ENCODE data around the gene SFMBT1. TPM values are rescaled to one million over a fixed set of nuclear protein-coding genes. Genes with fewer than 3 reads are reported as not detected.

The SFMBT1 gene, protein sequence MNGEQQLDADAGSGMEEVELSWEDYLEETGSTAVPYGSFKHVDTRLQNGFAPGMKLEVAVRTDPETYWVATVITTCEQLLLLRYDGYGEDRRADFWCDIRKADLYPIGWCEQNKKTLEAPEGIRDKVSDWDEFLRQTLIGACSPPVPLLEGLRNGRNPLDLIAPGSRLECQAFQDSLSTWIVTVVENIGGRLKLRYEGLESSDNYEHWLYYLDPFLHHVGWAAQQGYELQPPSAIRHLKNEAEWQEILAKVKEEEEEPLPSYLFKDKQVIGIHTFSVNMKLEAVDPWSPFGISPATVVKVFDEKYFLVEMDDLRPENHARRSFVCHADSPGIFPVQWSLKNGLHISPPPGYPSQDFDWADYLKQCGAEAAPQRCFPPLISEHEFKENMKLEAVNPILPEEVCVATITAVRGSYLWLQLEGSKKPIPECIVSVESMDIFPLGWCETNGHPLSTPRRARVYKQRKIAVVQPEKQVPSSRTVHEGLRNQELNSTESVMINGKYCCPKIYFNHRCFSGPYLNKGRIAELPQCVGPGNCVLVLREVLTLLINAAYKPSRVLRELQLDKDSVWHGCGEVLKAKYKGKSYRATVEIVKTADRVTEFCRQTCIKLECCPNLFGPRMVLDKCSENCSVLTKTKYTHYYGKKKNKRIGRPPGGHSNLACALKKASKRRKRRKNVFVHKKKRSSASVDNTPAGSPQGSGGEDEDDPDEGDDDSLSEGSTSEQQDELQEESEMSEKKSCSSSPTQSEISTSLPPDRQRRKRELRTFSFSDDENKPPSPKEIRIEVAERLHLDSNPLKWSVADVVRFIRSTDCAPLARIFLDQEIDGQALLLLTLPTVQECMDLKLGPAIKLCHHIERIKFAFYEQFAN
- 10 to 100 TPM; 16.7 to 17.4 TPM for total RNA-seq

DNA sequence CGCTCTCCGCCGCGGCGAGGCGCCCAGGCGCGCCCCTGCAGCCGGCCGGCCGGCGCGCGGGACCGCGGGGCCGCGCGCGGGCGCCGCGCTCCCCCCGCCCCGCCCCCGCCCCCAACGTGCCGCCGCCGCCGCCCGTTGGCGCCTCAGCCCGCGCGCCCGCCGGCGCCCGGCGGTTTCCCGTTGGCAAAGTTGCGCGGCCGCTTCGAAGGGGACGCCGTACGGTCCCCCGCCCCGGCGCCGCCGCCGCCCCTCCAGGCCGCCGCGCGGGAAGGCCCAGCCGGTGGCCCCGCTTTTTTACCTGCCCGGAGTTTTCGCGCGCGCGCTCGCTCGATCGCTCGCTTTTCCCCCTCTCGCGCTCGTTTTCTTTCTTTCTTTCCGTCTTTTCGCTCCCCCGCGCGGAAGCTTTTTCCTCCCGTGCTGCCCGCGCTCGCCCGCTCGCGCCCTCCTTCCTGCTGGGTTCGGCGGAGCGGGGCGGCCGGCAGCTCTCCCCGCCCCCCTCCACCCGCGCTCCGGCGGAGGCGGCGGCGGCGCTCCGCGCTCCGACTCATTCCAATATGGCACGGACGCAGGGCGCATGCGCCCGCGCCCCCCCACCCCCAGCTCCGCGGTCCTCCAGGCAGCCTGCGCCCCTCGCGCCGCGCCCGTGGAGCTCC, at the start of gene SFMBT1:
Gene SFMBT1, minus strand, starts transcription at position 556 of the 653 bp plus-strand sequence. CDS start 76,945 bp downstream, outside the sequence.
- Histone ChIP-seq H3K27me3 (no peaks in the 10 kb centered on the region), H3K27ac (peak within 1 kb of the TSS; percentile 93 to 96), H3K36me3 (no peaks in the 10 kb centered on the region), H3K4me1 (peaks cover 0 to 11% of the 10 kb centered on the region in 2 donors), H3K4me3 (peak within 1 kb of the TSS; percentile 90 to 96), H3K9me3 (no peaks in the 10 kb centered on the region)
- TF ChIP-seq, protein P1, sequence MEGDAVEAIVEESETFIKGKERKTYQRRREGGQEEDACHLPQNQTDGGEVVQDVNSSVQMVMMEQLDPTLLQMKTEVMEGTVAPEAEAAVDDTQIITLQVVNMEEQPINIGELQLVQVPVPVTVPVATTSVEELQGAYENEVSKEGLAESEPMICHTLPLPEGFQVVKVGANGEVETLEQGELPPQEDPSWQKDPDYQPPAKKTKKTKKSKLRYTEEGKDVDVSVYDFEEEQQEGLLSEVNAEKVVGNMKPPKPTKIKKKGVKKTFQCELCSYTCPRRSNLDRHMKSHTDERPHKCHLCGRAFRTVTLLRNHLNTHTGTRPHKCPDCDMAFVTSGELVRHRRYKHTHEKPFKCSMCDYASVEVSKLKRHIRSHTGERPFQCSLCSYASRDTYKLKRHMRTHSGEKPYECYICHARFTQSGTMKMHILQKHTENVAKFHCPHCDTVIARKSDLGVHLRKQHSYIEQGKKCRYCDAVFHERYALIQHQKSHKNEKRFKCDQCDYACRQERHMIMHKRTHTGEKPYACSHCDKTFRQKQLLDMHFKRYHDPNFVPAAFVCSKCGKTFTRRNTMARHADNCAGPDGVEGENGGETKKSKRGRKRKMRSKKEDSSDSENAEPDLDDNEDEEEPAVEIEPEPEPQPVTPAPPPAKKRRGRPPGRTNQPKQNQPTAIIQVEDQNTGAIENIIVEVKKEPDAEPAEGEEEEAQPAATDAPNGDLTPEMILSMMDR (IDR thresholded peaks at IDR 0.05), result no peak
- no peak for DNase-seq (ENCODE audit: low spot score)

DNA sequence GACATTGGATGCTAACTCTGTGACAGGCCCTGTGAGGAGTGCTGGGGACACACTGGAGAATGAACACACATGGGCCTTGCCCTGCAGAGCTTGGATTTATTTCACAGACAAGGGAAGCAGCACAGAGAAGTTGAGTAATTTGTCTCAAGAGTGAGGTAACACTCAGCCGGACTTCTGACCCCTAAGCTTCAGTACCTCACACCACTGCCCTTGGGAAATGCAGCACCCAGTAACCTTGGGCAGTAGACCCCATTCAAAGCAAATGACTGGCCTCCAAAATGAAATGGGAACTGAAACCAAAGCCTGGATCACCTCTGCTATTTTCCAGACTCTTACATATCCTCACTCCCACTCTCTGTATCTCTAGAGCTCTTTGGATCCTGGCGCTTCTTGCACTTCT, 47.1 kb upstream of the SFMBT1 start:
- no peak overlapping the region for H3K4me3 ChIP-seq
- H3K27me3 ChIP-seq, result no peaks in the 10 kb centered on the region
- DNase-seq (ENCODE audit: low spot score), result no peak
- H3K36me3 ChIP-seq, result peaks cover 31% of the 10 kb centered on the region
- TF ChIP-seq, protein P1 (IDR thresholded peaks at IDR 0.05), result no peak
- no peaks in the 10 kb centered on the region for H3K9me3 ChIP-seq
- H3K27ac ChIP-seq, result peak overlapping the region in 1 of 2 donors; percentile 12
- peaks cover 0 to 35% of the 10 kb centered on the region in 2 donors for H3K4me1 ChIP-seq

DNA sequence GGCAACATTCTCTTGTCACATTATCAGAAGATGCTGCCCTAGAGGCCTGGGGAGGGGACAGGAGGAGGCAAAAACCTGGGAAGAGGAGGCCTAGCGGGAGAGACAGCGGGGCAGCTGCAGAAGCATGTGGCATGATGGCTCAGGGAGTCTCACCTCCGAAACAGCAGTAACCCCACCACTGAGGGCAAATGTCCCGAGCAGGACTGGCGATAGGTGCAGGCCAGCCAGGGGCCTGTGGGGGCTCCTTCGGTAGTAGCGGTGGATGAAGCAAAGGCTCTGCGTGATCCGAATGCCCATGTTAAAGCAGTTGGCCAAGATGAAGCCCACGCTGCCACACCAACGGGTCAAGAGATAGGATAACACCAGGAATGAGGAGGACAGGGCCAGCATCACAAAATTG, 46.3 kb upstream of the SFMBT1 start:
- H3K9me3 ChIP-seq, result no peaks in the 10 kb centered on the region
- no peak for DNase-seq (ENCODE audit: low spot score)
- no peaks in the 10 kb centered on the region for H3K27me3 ChIP-seq
- no peak overlapping the region for H3K4me3 ChIP-seq
- H3K27ac ChIP-seq, result peak overlapping the region in 1 of 2 donors; percentile 12
- TF ChIP-seq, protein P1 (IDR thresholded peaks at IDR 0.05), result no peak
- peaks cover 24% of the 10 kb centered on the region for H3K36me3 ChIP-seq
- peaks cover 0 to 35% of the 10 kb centered on the region in 2 donors for H3K4me1 ChIP-seq

DNA sequence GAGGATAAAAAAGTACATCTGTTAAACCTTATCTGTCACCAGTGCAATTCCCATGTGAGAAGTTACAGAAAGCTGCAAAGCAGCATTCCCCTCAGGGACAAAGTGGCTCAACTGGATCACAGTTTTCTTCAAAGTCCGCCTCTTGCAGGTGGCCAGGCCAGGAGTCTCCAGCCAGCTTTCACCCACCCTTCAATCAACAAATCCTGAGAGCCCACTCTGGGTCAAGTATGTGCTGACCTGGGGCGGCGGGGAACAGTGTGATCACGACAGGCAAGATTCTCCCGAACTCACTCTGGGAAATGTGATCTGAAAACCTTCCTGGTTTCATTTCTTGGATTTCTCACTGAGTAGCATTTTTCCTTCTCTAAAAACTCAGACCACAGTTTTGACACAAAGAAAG, 45.1 kb upstream of the SFMBT1 start:
- Histone ChIP-seq H3K4me3 (no peak overlapping the region), H3K36me3 (peaks cover 17% of the 10 kb centered on the region), H3K9me3 (no peaks in the 10 kb centered on the region), H3K4me1 (peaks cover 0 to 35% of the 10 kb centered on the region in 2 donors), H3K27ac (no peak overlapping the region), H3K27me3 (no peaks in the 10 kb centered on the region)
- no peak for DNase-seq (ENCODE audit: low spot score)
- TF ChIP-seq, protein P1 (IDR thresholded peaks at IDR 0.05), result no peak

DNA sequence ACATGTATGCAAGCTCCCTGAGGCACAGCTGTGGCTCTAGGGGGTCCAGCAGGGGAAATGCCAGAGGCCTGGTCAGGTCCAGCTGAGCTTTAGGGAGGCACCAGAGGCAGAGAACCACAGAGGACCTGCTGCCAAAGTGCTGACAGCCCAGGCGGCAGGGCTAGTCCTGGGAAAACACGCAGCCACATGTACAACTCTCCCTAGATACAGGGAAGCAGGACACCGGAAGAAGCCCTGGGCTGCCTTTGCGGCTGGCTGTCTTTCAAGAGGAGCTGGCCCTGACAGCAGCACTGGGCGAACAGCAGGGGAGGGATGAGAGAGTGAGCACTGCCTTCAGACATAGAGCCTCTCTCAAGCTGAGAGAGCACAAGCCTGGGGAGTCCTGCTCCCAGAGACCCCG, 43.6 kb upstream of the SFMBT1 start:
- no peak for DNase-seq (ENCODE audit: low spot score)
- peak overlapping the region; percentile 44 to 68 for H3K27ac ChIP-seq

More for the DNA sequence above, 43.6 kb upstream of the SFMBT1 start:
- H3K36me3 ChIP-seq, result peaks cover 9% of the 10 kb centered on the region
- TF ChIP-seq, protein P1 (IDR thresholded peaks at IDR 0.05), result no peak
- peaks cover 0 to 44% of the 10 kb centered on the region in 2 donors for H3K4me1 ChIP-seq
- H3K4me3 ChIP-seq, result no peak overlapping the region
- no peaks in the 10 kb centered on the region for H3K9me3 ChIP-seq
- no peaks in the 10 kb centered on the region for H3K27me3 ChIP-seq

Data from right atrium auricular region (tissue), 2 donors.